ENCODE data around the gene ADTRP. TPM values are rescaled to one million over a fixed set of nuclear protein-coding genes. Genes with fewer than 3 reads are reported as not detected.

ADTRP gene
- total RNA-seq, 1 experiment from 2014 or later: 5.2 TPM

DNA sequence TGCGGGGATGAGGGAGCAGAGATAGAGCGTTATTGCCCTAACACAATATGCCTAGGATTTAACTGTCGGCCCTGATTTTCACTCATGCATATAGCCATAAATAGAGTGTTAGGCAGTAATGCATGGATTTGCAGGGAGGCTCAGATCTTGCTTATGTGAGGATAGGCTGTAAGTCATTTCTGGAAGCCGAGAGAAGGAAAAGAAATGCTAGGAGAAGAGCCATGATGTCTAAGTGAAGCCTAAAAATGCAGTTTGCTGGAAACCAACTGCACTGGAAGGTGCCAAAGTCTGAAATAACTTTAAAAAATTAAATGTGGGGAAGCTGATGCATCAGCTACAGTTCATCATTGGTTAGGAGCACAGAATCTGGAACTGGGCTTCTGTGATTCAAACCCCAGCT, 54.3 kb downstream of the ADTRP start:
- no peak for DNase-seq
- H3K27me3 Mint-ChIP-seq (ENCODE audit: insufficient read depth, unreplicated experiment): no peaks in the 10 kb centered on the region
- H3K4me1 ChIP-seq: no peaks in the 10 kb centered on the region
- intact Hi-C loops (cut with micrococcal nuclease; ENCODE audit: unreplicated experiment): no loop called here
- TF ChIP-seq, protein P1, sequence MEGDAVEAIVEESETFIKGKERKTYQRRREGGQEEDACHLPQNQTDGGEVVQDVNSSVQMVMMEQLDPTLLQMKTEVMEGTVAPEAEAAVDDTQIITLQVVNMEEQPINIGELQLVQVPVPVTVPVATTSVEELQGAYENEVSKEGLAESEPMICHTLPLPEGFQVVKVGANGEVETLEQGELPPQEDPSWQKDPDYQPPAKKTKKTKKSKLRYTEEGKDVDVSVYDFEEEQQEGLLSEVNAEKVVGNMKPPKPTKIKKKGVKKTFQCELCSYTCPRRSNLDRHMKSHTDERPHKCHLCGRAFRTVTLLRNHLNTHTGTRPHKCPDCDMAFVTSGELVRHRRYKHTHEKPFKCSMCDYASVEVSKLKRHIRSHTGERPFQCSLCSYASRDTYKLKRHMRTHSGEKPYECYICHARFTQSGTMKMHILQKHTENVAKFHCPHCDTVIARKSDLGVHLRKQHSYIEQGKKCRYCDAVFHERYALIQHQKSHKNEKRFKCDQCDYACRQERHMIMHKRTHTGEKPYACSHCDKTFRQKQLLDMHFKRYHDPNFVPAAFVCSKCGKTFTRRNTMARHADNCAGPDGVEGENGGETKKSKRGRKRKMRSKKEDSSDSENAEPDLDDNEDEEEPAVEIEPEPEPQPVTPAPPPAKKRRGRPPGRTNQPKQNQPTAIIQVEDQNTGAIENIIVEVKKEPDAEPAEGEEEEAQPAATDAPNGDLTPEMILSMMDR (IDR thresholded peaks at IDR 0.05; ENCODE audit: insufficient read depth in 1 of 2, low read depth in 1 of 2, low read length in 1 of 2, severe bottlenecking in 1 of 2, unreplicated experiment in 1 of 2): no peak
- ChIA-PET CTCF (no interaction called here), POLR2A (no interaction called here)
- no peaks in the 10 kb centered on the region for H3K36me3 ChIP-seq (ENCODE audit: control insufficient read depth, insufficient read depth, low read length)
- H3K27ac Mint-ChIP-seq (ENCODE audit: unreplicated experiment): no peak overlapping the region
- H3K4me3 Mint-ChIP-seq (ENCODE audit: unreplicated experiment): no peak overlapping the region
- H3K9me3 Mint-ChIP-seq (ENCODE audit: unreplicated experiment): no peaks in the 10 kb centered on the region
- BruUV-seq (replicated peaks): no TSS peak
- H3K27me3 ChIP-seq (replicated peaks; ENCODE audit: control insufficient read depth, insufficient read depth, low read length): no peaks in the 10 kb centered on the region
- no peaks in the 10 kb centered on the region for H3K36me3 Mint-ChIP-seq (ENCODE audit: insufficient read depth, unreplicated experiment)
- no peaks in the 10 kb centered on the region for H3K4me1 Mint-ChIP-seq (ENCODE audit: low read depth, unreplicated experiment)
- H3K4me3 ChIP-seq (ENCODE audit: low read depth, low read length): no peak overlapping the region
- H3K9me3 ChIP-seq: no peaks in the 10 kb centered on the region

DNA sequence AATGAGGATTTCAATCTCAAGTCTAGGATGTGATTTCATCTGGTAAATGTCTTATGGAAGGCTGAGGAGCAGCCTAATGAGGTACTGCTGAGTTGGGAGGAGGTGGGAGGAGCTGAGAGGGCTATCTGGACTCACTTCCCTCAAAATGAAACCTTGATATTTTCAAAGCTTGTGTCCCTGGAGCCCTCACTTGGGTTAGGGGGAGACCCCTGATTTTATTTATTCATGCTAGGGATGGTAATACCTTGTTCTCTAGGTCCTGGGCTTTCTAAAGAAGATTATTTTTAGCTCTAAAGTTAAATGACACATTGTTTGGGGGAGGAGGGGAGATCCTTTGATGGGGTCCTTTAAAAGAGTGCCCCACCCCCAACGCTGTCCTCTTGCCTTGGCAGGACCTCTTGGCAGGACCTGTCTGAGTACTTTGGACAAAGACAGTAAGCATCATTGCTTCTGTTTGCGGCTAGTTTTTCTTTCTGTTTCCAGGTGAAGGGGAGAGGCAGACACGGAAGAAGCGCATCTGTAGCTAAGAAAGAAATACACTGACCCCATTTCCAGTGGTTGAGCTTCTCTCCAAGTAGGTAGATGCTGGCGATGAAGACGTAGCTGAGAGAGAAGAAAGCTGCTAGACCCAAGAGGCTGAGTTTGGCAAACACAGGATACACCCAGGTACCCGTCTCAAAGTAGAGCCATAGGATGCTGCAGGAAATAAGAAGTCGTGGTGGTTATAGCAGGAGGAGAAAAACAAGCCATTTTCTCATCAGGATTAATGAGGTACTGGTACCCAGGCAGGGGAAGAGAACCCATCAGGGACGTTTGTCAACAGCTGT, 55.6 kb downstream of the ADTRP start:
- TF ChIP-seq, protein P1 (IDR thresholded peaks at IDR 0.05; ENCODE audit: insufficient read depth in 1 of 2, low read depth in 1 of 2, low read length in 1 of 2, severe bottlenecking in 1 of 2, unreplicated experiment in 1 of 2): no peak
- Mint-ChIP-seq H3K4me3 (ENCODE audit: unreplicated experiment) (no peak overlapping the region), H3K27me3 (ENCODE audit: insufficient read depth, unreplicated experiment) (no peaks in the 10 kb centered on the region), H3K36me3 (ENCODE audit: insufficient read depth, unreplicated experiment) (no peaks in the 10 kb centered on the region), H3K27ac (ENCODE audit: unreplicated experiment) (no peak overlapping the region), H3K4me1 (ENCODE audit: low read depth, unreplicated experiment) (no peaks in the 10 kb centered on the region), H3K9me3 (ENCODE audit: unreplicated experiment) (no peaks in the 10 kb centered on the region)
- no TSS peak for BruUV-seq (replicated peaks)
- Histone ChIP-seq H3K4me3 (ENCODE audit: low read depth, low read length) (no peak overlapping the region), H3K27me3 (replicated peaks; ENCODE audit: control insufficient read depth, insufficient read depth, low read length) (no peaks in the 10 kb centered on the region), H3K9me3 (no peaks in the 10 kb centered on the region), H3K4me1 (no peaks in the 10 kb centered on the region), H3K36me3 (ENCODE audit: control insufficient read depth, insufficient read depth, low read length) (no peaks in the 10 kb centered on the region)
- intact Hi-C loops (cut with micrococcal nuclease; ENCODE audit: unreplicated experiment): no loop called here
- POLR2A ChIA-PET: no interaction called here
- CTCF ChIA-PET: no interaction called here
- DNase-seq: no peak

DNA sequence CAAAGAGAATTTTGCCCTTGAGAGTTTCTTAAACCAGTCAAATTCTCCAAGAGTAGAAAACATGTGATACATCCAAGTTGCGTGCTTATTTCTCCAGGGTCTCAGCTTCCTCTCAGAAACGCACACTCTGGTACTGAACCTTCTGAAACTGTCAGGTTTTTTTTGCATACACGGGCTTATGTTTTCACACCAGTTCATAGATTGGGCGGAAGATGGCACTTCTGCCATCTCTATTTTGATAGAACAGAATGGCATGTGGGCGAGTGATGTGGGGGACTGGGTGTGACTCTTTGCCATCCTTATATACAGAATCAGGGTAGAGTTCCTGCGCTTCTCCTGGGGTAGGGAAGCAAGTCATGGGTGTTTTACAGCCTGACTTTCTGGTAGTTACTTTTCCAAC, 56.4 kb downstream of the ADTRP start:
- no peaks in the 10 kb centered on the region for H3K9me3 ChIP-seq
- DNase-seq: no peak
- H3K9me3 Mint-ChIP-seq (ENCODE audit: unreplicated experiment): no peaks in the 10 kb centered on the region
- H3K4me1 Mint-ChIP-seq (ENCODE audit: low read depth, unreplicated experiment): no peaks in the 10 kb centered on the region
- no peak overlapping the region for H3K27ac Mint-ChIP-seq (ENCODE audit: unreplicated experiment)
- CTCF ChIA-PET: no interaction called here
- no TSS peak for BruUV-seq (replicated peaks)
- no peaks in the 10 kb centered on the region for H3K27me3 Mint-ChIP-seq (ENCODE audit: insufficient read depth, unreplicated experiment)
- no peak overlapping the region for H3K4me3 Mint-ChIP-seq (ENCODE audit: unreplicated experiment)
- POLR2A ChIA-PET: no interaction called here
- H3K27me3 ChIP-seq (replicated peaks; ENCODE audit: control insufficient read depth, insufficient read depth, low read length): no peaks in the 10 kb centered on the region
- intact Hi-C loops (cut with micrococcal nuclease; ENCODE audit: unreplicated experiment): no loop called here
- H3K4me3 ChIP-seq (ENCODE audit: low read depth, low read length): no peak overlapping the region
- no peaks in the 10 kb centered on the region for H3K36me3 Mint-ChIP-seq (ENCODE audit: insufficient read depth, unreplicated experiment)
- H3K4me1 ChIP-seq: no peaks in the 10 kb centered on the region
- no peaks in the 10 kb centered on the region for H3K36me3 ChIP-seq (ENCODE audit: control insufficient read depth, insufficient read depth, low read length)
- TF ChIP-seq, protein P1 (IDR thresholded peaks at IDR 0.05; ENCODE audit: insufficient read depth in 1 of 2, low read depth in 1 of 2, low read length in 1 of 2, severe bottlenecking in 1 of 2, unreplicated experiment in 1 of 2): no peak

Data from Caco-2 (cell line).